Ascending aorta (tissue), 2 donors: ENCODE data around the gene SCAMP3. TPM values are rescaled to one million over a fixed set of nuclear protein-coding genes. Genes with fewer than 3 reads are reported as not detected.
A peak's percentile ranks its signal among the peaks of the same experiment; 100 is the strongest.

Experiments
- DNase-seq, 2 donors: peaks; one replicate each; pipeline ENCODE4 v3.0.0-alpha.2; 2019; ENCODE audit warnings: low spot score in 2 of 2
- H3K27ac ChIP-seq, 2 donors: fragments of 200-600 bp; sonication (generic); one replicate each; pipeline ENCODE4 v1.5.1; 2016 to 2017; ENCODE audit warnings: mild to moderate bottlenecking in 1 of 2
- H3K27me3 ChIP-seq: fragments of 200-600 bp; sonication (generic); one replicate; pipeline ENCODE4 v1.5.1; 2017
- H3K36me3 ChIP-seq, 2 donors: fragments of 200-600 bp; sonication (generic); one replicate each; pipeline ENCODE4 v1.5.1; 2016
- H3K4me1 ChIP-seq, 2 donors: fragments of 200-600 bp; sonication (generic); one replicate each; pipeline ENCODE4 v1.5.1; 2016 to 2017; ENCODE audit warnings: mild to moderate bottlenecking in 1 of 2
- H3K4me3 ChIP-seq, 2 donors: fragments of 200-600 bp; sonication (generic); one replicate each; pipeline ENCODE4 v1.5.1; 2016 to 2017; ENCODE audit warnings: mild to moderate bottlenecking in 1 of 2
- H3K9me3 ChIP-seq, 2 donors: fragments of 200-600 bp; sonication (generic); one replicate each; pipeline ENCODE4 v1.5.1; 2016
- CTCF ChIP-seq, 3 experiments: fragments of 200-600 bp in 2 of 3; fragments of 450-650 bp in 1 of 3; sonication (generic) in 2 of 3; IDR thresholded peaks; one replicate each; pipeline ENCODE4 v1.5.1; 2016 to 2019; ENCODE audit warnings: antibody characterized with exemption in 3 of 3, mild to moderate bottlenecking in 1 of 3, moderate library complexity in 1 of 3
- intact Hi-C: fragments of 100-400 bp; cut with DNase I; formaldehyde crosslinking; loops from one replicate; pipeline ENCODE4 v1.15.1; 2023
- total RNA-seq: library from RNA; depleted of rRNA; stranded (reverse); fragments of >200 nt; gene quantifications from one replicate; pipeline ENCODE4 v1.1.0, GENCODE V29; 2016

SCAMP3 gene
- total RNA-seq, 1 donor from 2014 or later, result 63.6 TPM

- Histone ChIP-seq H3K27me3 (no peaks in the 10 kb centered on the region), H3K9me3 (no peaks in the 10 kb centered on the region), H3K36me3 (peaks cover 5 to 6% of the 10 kb centered on the region in 2 donors), H3K4me1 (peaks cover 7 to 27% of the 10 kb centered on the region in 2 donors), H3K27ac (peak within 1 kb of the TSS; percentile 99 to 100), H3K4me3 (peak within 1 kb of the TSS; percentile 77 to 79)
- TF ChIP-seq CTCF (IDR thresholded peaks at IDR 0.05), result peak in 1 of 3 experiments; percentile 7
- DNase-seq, result peak; percentile 77 to 97
- intact Hi-C loops, result loop anchor here (1.0 to 2.0 kb wide), 3 partner anchors 15 to 114 kb away; no protein-coding TSS in a partner anchor
Observed at GRCh38 chr1:155208541-155209311, 53.4 kb downstream of the SCAMP3 start, which contains the start of gene MTX1. TSS of gene MTX1 (plus strand) at chr1:155208695. CDS start at chr1:155208805, 110 bp downstream.

DNA sequence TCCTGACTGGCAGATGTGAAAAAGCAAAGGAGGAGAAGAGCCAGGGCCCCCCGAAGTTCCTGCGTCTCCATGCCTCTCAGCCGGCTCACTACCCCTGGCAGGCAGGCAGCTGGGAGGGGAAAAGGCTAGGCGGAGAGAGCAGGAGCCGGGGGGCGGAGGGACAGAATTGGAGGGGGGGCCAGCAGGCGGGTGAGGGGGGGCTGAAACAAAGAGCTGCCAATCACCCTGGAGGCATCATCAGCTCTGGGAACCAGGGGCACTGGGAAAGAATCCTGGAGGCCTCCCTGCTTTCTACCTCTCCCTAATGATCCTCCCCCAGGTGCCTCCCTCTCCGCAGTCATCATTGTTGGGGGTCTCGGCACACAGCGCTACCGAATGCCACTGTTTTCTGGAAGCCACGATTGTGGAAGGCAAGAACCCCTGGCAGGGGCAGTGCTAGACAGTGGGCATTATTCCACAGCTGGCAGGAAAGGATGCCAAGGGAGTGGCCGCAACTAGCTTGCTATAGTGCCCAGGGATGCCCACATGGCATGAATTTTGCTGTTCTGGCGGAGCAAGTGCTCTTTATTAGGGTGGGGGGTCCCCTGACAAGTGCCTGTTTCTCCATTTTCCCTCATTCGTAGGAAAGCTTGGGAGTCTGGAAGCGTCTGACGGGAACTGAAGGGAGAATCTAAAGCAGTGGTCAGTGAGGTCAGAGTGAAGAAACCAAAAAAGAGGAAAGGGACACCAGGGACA is 54.2 kb downstream of the SCAMP3 start, which contains the start of gene THBS3:
THBS3 (minus strand) TSS at position 92 of the 735 bp plus-strand sequence; CDS start at position 71, 21 bp downstream.
- peaks cover 7 to 27% of the 10 kb centered on the region in 2 donors for H3K4me1 ChIP-seq
- peak; percentile 8 to 79 for DNase-seq
- H3K27me3 ChIP-seq, result no peaks in the 10 kb centered on the region
- TF ChIP-seq CTCF (IDR thresholded peaks at IDR 0.05), result no peak
- peaks cover 5 to 6% of the 10 kb centered on the region in 2 donors for H3K36me3 ChIP-seq
- H3K27ac ChIP-seq, result peak within 1 kb of the TSS; percentile 99 to 100
- peak within 1 kb of the TSS; percentile 77 to 79 for H3K4me3 ChIP-seq
- H3K9me3 ChIP-seq, result no peaks in the 10 kb centered on the region
- intact Hi-C loops, result loop anchor here (1.0 to 2.0 kb wide), 4 partner anchors 15 to 115 kb away; no protein-coding TSS in a partner anchor

DNA sequence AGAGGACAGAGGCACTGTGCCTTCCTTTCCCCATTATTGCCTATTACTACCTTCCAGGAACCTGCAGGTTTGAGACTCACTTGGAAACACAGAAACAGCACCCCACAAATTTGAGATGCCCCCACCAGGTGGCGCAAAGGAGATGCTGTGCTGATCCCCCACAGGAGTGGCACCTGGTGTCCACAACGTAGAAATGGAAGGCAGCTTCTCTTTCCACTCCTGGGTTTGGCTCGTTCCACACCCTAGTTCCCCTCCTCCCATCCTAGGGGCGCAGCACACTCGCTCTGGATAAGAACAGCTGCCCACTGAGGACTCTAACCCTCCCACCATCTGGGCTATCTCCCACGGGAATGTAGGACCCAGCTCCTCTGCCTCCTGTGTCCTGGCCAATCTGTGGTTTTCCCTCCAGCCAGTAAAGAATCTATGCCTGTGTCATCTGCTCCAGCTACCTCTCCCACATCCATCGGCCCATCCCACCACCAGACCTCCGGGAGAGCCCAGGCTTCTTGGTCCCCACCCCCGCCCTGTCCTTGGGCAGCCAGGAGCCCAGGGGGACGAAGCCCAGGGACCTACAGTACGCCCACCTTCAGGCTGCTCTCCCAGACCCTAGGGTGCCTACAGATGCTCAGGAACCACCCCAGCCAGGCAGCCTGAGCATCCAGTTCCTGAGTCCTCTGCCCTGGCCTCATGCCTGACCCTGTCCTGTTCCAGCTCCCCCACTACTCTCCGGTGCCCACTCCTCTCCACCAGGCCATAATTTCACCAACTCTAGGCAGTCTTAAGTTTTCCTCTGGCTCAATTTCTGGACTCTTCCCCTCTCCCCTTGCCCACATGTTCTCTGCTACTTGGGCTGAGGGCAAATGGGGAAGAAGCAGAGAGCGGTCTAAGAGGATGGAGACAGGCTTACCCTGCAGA is 55.0 kb downstream of the SCAMP3 start:
- DNase-seq, result peak; percentile 30 to 94
- peak; percentile 69 to 87 (median 85) for TF ChIP-seq CTCF (IDR thresholded peaks at IDR 0.05)
- Histone ChIP-seq H3K9me3 (no peaks in the 10 kb centered on the region), H3K4me3 (peak overlapping the region; percentile 77 to 79), H3K27me3 (no peaks in the 10 kb centered on the region), H3K4me1 (peaks cover 7 to 27% of the 10 kb centered on the region in 2 donors), H3K27ac (peak overlapping the region; percentile 99 to 100), H3K36me3 (peaks cover 5 to 6% of the 10 kb centered on the region in 2 donors)
- intact Hi-C loops, result loop anchor here (1.0 kb wide), 1 partner anchor 37 kb away; no protein-coding TSS in a partner anchor

Other genes with a start within 250 kb of the SCAMP3 start
- 0.64 TPM for gene DCST2, start 228.6 kb downstream of the SCAMP3 start, total RNA-seq
- gene DCST1, start 228.5 kb downstream of the SCAMP3 start, total RNA-seq, result not detected
- gene ADAM15, start 211.0 kb downstream of the SCAMP3 start, total RNA-seq, result 610 TPM
- gene EFNA4, start 198.6 kb downstream of the SCAMP3 start, total RNA-seq, result 11.2 TPM
- 1.5 TPM for gene EFNA3, start 183.5 kb downstream of the SCAMP3 start, total RNA-seq
- 66.7 TPM for gene EFNA1, start 134.5 kb downstream of the SCAMP3 start, total RNA-seq
- gene SLC50A1, start 126.5 kb downstream of the SCAMP3 start, total RNA-seq, result 9.4 TPM
- 78.2 TPM for gene DPM3, start 121.8 kb downstream of the SCAMP3 start, total RNA-seq
- 146 TPM for gene KRTCAP2, start 89.1 kb downstream of the SCAMP3 start, total RNA-seq
- not detected for gene TRIM46, start 88.5 kb downstream of the SCAMP3 start, total RNA-seq
- 40.3 TPM for gene THBS3, start 54.5 kb downstream of the SCAMP3 start, total RNA-seq
- 23.9 TPM for gene MTX1, start 53.7 kb downstream of the SCAMP3 start, total RNA-seq
- 34.5 TPM for gene ENTREP3, start 6.9 kb downstream of the SCAMP3 start, total RNA-seq
- gene CLK2, start 11.1 kb upstream of the SCAMP3 start, total RNA-seq, result 32.1 TPM
- gene HCN3, start 15.1 kb upstream of the SCAMP3 start, total RNA-seq, result 2.6 TPM
- gene PKLR, start 39.1 kb upstream of the SCAMP3 start, total RNA-seq, result not detected
- gene FDPS, start 46.5 kb upstream of the SCAMP3 start, total RNA-seq, result 51.7 TPM
- 18.4 TPM for gene RUSC1, start 58.5 kb upstream of the SCAMP3 start, total RNA-seq